ENCODE results near the gene RHOXF2. TPM values are rescaled to one million over a fixed set of nuclear protein-coding genes. Genes with fewer than 3 reads are reported as not detected.

RHOXF2 gene
- total RNA-seq, 1 experiment from 2014 or later = not detected

- no TSS peak for BruUV-seq (replicated peaks)
- Mint-ChIP-seq H3K27me3 (ENCODE audit: insufficient read depth, unreplicated experiment) (no peaks in the 10 kb centered on the region), H3K9me3 (ENCODE audit: unreplicated experiment) (no peaks in the 10 kb centered on the region), H3K36me3 (ENCODE audit: insufficient read depth, unreplicated experiment) (no peaks in the 10 kb centered on the region), H3K4me1 (ENCODE audit: low read depth, unreplicated experiment) (no peaks in the 10 kb centered on the region), H3K4me3 (ENCODE audit: unreplicated experiment) (no peak overlapping the region), H3K27ac (ENCODE audit: unreplicated experiment) (no peak overlapping the region)
- no peaks in the 10 kb centered on the region for H3K27me3 ChIP-seq (replicated peaks; ENCODE audit: control insufficient read depth, insufficient read depth, low read length)
- no peak for TF ChIP-seq CTCF (IDR thresholded peaks at IDR 0.05; ENCODE audit: insufficient read depth in 1 of 2, low read depth in 1 of 2, low read length in 1 of 2, severe bottlenecking in 1 of 2, unreplicated experiment in 1 of 2)
- POLR2A ChIA-PET = no interaction called here
- no peak overlapping the region for H3K4me3 ChIP-seq (ENCODE audit: low read depth, low read length)
- CTCF ChIA-PET = no interaction called here
- no peaks in the 10 kb centered on the region for H3K36me3 ChIP-seq (ENCODE audit: control insufficient read depth, insufficient read depth, low read length)
- no peaks in the 10 kb centered on the region for H3K4me1 ChIP-seq
- no peaks in the 10 kb centered on the region for H3K9me3 ChIP-seq
- DNase-seq = no peak
- intact Hi-C loops (cut with micrococcal nuclease; ENCODE audit: unreplicated experiment) = no loop called here
Observed at GRCh38 chrX:120136840-120137239, 21.6 kb upstream of the RHOXF2 start.

- DNase-seq = no peak
- Histone ChIP-seq H3K36me3 (ENCODE audit: control insufficient read depth, insufficient read depth, low read length) (no peaks in the 10 kb centered on the region), H3K4me1 (no peaks in the 10 kb centered on the region), H3K4me3 (ENCODE audit: low read depth, low read length) (no peak overlapping the region), H3K27me3 (replicated peaks; ENCODE audit: control insufficient read depth, insufficient read depth, low read length) (no peaks in the 10 kb centered on the region), H3K9me3 (no peaks in the 10 kb centered on the region)
- intact Hi-C loops (cut with micrococcal nuclease; ENCODE audit: unreplicated experiment) = no loop called here
- no TSS peak for BruUV-seq (replicated peaks)
- H3K4me3 Mint-ChIP-seq (ENCODE audit: unreplicated experiment) = no peak overlapping the region
- H3K27ac Mint-ChIP-seq (ENCODE audit: unreplicated experiment) = no peak overlapping the region
- ChIA-PET CTCF (no interaction called here), POLR2A (no interaction called here)
- H3K27me3 Mint-ChIP-seq (ENCODE audit: insufficient read depth, unreplicated experiment) = peaks cover under 1% of the 10 kb centered on the region
- peaks cover 3% of the 10 kb centered on the region for H3K9me3 Mint-ChIP-seq (ENCODE audit: unreplicated experiment)
- H3K4me1 Mint-ChIP-seq (ENCODE audit: low read depth, unreplicated experiment) = no peaks in the 10 kb centered on the region
- no peaks in the 10 kb centered on the region for H3K36me3 Mint-ChIP-seq (ENCODE audit: insufficient read depth, unreplicated experiment)
- no peak for TF ChIP-seq CTCF (IDR thresholded peaks at IDR 0.05; ENCODE audit: insufficient read depth in 1 of 2, low read depth in 1 of 2, low read length in 1 of 2, severe bottlenecking in 1 of 2, unreplicated experiment in 1 of 2)
Observed at GRCh38 chrX:120137439-120137838, 21.0 kb upstream of the RHOXF2 start.

- Histone ChIP-seq H3K27me3 (replicated peaks; ENCODE audit: control insufficient read depth, insufficient read depth, low read length) (no peaks in the 10 kb centered on the region), H3K4me1 (no peaks in the 10 kb centered on the region), H3K36me3 (ENCODE audit: control insufficient read depth, insufficient read depth, low read length) (no peaks in the 10 kb centered on the region), H3K9me3 (no peaks in the 10 kb centered on the region), H3K4me3 (ENCODE audit: low read depth, low read length) (no peak overlapping the region)
- intact Hi-C loops (cut with micrococcal nuclease; ENCODE audit: unreplicated experiment) = no loop called here
- ChIA-PET CTCF (no interaction called here), POLR2A (no interaction called here)
- no peak for TF ChIP-seq CTCF (IDR thresholded peaks at IDR 0.05; ENCODE audit: insufficient read depth in 1 of 2, low read depth in 1 of 2, low read length in 1 of 2, severe bottlenecking in 1 of 2, unreplicated experiment in 1 of 2)
- peaks cover 6% of the 10 kb centered on the region for H3K27me3 Mint-ChIP-seq (ENCODE audit: insufficient read depth, unreplicated experiment)
- no TSS peak for BruUV-seq (replicated peaks)
- H3K9me3 Mint-ChIP-seq (ENCODE audit: unreplicated experiment) = peaks cover 20% of the 10 kb centered on the region
- H3K27ac Mint-ChIP-seq (ENCODE audit: unreplicated experiment) = no peak overlapping the region
- no peak for DNase-seq
- H3K4me1 Mint-ChIP-seq (ENCODE audit: low read depth, unreplicated experiment) = no peaks in the 10 kb centered on the region
- peaks cover 10% of the 10 kb centered on the region for H3K36me3 Mint-ChIP-seq (ENCODE audit: insufficient read depth, unreplicated experiment)
- H3K4me3 Mint-ChIP-seq (ENCODE audit: unreplicated experiment) = no peak overlapping the region
Observed at GRCh38 chrX:120140293-120140981, 18.0 kb upstream of the RHOXF2 start.

Data from Caco-2 (cell line).